HepG2 (cell line): ENCODE results near the gene TAP1. TPM values are rescaled to one million over a fixed set of nuclear protein-coding genes. Genes with fewer than 3 reads are reported as not detected.

Source experiments
- ATAD3A ChIP-seq: sonication (generic); formaldehyde crosslinking; IDR thresholded peaks from 2 replicates; pipeline ENCODE4 v1.4.0; 2020; ENCODE audit warnings: missing genetic modification reagents
- CREBL2 ChIP-seq: sonication (generic); formaldehyde crosslinking; IDR thresholded peaks from 2 replicates; pipeline ENCODE4 v1.8.1; 2023; ENCODE audit warnings: missing genetic modification reagents, mild to moderate bottlenecking, borderline replicate concordance
- GABPB1 ChIP-seq: IDR thresholded peaks from 2 replicates; pipeline ENCODE4 v1.6.1; 2016; ENCODE audit warnings: mild to moderate bottlenecking, missing genetic modification reagents, moderate library complexity, missing compliant biosample characterization
- IKZF4 ChIP-seq: sonication (generic); formaldehyde crosslinking; IDR thresholded peaks from 2 replicates; pipeline ENCODE4 v1.5.1; 2020; ENCODE audit warnings: borderline replicate concordance, mild to moderate bottlenecking, low read depth, missing genetic modification reagents; ENCODE audit errors: not compliant biosample characterization
- IKZF5 ChIP-seq: IDR thresholded peaks from 2 replicates; pipeline ENCODE4 v1.6.1; 2018; ENCODE audit warnings: missing genetic modification reagents, mild to moderate bottlenecking, missing compliant biosample characterization
- IRX3 ChIP-seq: sonication (generic); formaldehyde crosslinking; IDR thresholded peaks from 2 replicates; pipeline ENCODE4 v1.8.1; 2023; ENCODE audit warnings: mild to moderate bottlenecking, low read depth, missing genetic modification reagents, borderline replicate concordance
- MIER2 ChIP-seq: IDR thresholded peaks from 2 replicates; pipeline ENCODE4 v1.6.1; 2016; ENCODE audit warnings: missing biosample characterization, missing genetic modification reagents
- MXI1 ChIP-seq: IDR thresholded peaks from 3 replicates; pipeline ENCODE4 v1.6.1; 2012; ENCODE audit warnings: low read depth, low read length, inconsistent platforms, borderline replicate concordance
- SMAD3 ChIP-seq: sonication (generic); formaldehyde crosslinking; IDR thresholded peaks from 2 replicates; pipeline ENCODE4 v1.4.0; 2020; ENCODE audit warnings: missing genetic modification reagents
- TAF1 ChIP-seq: sonication (generic); formaldehyde crosslinking; IDR thresholded peaks from 2 replicates; pipeline ENCODE4 v1.4.0; 2020; ENCODE audit warnings: missing genetic modification reagents
- UBTF ChIP-seq: sonication (generic); formaldehyde crosslinking; IDR thresholded peaks from 2 replicates; pipeline ENCODE4 v1.4.0; 2020; ENCODE audit warnings: mild to moderate bottlenecking, missing genetic modification reagents
- ZBTB38 ChIP-seq: sonication (generic); formaldehyde crosslinking; IDR thresholded peaks from 2 replicates; pipeline ENCODE4 v1.5.1; 2020; ENCODE audit warnings: mild to moderate bottlenecking, missing genetic modification reagents
- ZNF282 ChIP-seq: fragments of 450-650 bp; IDR thresholded peaks from 2 replicates; pipeline ENCODE4 v1.6.1; 2018; ENCODE audit not compliant: partially characterized antibody
- polyA plus RNA-seq, 8 experiments: library from polyadenylated mRNA; depleted of rRNA in 3 of 8; stranded (reverse) in 7 of 8; unstranded in 1 of 8; fragments of >200 nt; fragmentation: Illumina TruSeq in 4 of 8; extraction: Trizol in 4 of 8; gene quantifications; 2 replicates each; pipeline versions ENCODE4 v1.2.1 to v1.2.3, GENCODE V29; 2011 to 2016; ENCODE audit warnings: low read depth in 4 of 8, missing spikeins in 1 of 8, mixed read lengths in 1 of 8; ENCODE audit not compliant: insufficient read depth in 1 of 8
- total RNA-seq, 5 experiments: library from RNA; depleted of rRNA; stranded (reverse); fragments of >200 nt; fragmentation: Illumina TruSeq; extraction: Trizol; gene quantifications; 2 replicates each; pipeline ENCODE4 v1.2.3, GENCODE V29; 2016; ENCODE audit warnings: low read depth in 1 of 5
- TF ChIP-seq, protein P1 (sequence below): sonication (generic); formaldehyde crosslinking; IDR thresholded peaks from 2 replicates; pipeline ENCODE4 v1.4.0; 2020; ENCODE audit warnings: mild to moderate bottlenecking, missing genetic modification reagents, borderline replicate concordance
- TF ChIP-seq, protein P2 (sequence below): sonication (generic); formaldehyde crosslinking; IDR thresholded peaks from 2 replicates; pipeline ENCODE4 v1.4.0; 2020; ENCODE audit warnings: missing genetic modification reagents, mild to moderate bottlenecking, borderline replicate concordance

Gene TAP1
- total and polyA plus RNA-seq, 2 of the 13 experiments (the other 11 are each of a cell fraction or from before 2014, with no cell fraction given), result 31.2 to 52.2 TPM

- TF ChIP-seq, protein P1, sequence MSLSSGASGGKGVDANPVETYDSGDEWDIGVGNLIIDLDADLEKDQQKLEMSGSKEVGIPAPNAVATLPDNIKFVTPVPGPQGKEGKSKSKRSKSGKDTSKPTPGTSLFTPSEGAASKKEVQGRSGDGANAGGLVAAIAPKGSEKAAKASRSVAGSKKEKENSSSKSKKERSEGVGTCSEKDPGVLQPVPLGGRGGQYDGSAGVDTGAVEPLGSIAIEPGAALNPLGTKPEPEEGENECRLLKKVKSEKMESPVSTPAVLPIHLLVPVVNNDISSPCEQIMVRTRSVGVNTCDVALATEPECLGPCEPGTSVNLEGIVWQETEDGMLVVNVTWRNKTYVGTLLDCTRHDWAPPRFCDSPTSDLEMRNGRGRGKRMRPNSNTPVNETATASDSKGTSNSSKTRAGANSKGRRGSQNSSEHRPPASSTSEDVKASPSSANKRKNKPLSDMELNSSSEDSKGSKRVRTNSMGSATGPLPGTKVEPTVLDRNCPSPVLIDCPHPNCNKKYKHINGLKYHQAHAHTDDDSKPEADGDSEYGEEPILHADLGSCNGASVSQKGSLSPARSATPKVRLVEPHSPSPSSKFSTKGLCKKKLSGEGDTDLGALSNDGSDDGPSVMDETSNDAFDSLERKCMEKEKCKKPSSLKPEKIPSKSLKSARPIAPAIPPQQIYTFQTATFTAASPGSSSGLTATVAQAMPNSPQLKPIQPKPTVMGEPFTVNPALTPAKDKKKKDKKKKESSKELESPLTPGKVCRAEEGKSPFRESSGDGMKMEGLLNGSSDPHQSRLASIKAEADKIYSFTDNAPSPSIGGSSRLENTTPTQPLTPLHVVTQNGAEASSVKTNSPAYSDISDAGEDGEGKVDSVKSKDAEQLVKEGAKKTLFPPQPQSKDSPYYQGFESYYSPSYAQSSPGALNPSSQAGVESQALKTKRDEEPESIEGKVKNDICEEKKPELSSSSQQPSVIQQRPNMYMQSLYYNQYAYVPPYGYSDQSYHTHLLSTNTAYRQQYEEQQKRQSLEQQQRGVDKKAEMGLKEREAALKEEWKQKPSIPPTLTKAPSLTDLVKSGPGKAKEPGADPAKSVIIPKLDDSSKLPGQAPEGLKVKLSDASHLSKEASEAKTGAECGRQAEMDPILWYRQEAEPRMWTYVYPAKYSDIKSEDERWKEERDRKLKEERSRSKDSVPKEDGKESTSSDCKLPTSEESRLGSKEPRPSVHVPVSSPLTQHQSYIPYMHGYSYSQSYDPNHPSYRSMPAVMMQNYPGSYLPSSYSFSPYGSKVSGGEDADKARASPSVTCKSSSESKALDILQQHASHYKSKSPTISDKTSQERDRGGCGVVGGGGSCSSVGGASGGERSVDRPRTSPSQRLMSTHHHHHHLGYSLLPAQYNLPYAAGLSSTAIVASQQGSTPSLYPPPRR, result no peak
- TF ChIP-seq GABPB1 (CRISPR knock-in tag), result peak; percentile 92
- TF ChIP-seq IKZF4 (CRISPR knock-in tag), result peak; percentile 40
- TF ChIP-seq MXI1, result peak; percentile 60; the same call in 1 of the 3 replicates
- TF ChIP-seq, protein P2, sequence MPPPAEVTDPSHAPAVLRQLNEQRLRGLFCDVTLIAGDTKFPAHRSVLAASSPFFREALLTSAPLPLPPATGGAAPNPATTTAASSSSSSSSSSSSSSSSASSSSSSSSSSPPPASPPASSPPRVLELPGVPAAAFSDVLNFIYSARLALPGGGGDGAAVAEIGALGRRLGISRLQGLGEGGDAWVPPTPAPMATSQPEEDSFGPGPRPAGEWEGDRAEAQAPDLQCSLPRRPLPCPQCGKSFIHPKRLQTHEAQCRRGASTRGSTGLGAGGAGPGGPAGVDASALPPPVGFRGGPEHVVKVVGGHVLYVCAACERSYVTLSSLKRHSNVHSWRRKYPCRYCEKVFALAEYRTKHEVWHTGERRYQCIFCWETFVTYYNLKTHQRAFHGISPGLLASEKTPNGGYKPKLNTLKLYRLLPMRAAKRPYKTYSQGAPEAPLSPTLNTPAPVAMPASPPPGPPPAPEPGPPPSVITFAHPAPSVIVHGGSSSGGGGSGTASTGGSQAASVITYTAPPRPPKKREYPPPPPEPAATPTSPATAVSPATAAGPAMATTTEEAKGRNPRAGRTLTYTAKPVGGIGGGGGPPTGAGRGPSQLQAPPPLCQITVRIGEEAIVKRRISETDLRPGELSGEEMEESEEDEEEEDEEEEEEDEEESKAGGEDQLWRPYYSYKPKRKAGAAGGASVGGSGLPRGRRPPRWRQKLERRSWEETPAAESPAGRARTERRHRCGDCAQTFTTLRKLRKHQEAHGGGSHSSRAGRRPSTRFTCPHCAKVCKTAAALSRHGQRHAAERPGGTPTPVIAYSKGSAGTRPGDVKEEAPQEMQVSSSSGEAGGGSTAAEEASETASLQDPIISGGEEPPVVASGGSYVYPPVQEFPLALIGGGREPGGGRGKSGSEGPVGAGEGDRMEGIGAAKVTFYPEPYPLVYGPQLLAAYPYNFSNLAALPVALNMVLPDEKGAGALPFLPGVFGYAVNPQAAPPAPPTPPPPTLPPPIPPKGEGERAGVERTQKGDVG, result peak; percentile 70; the same call in 1 of the 2 replicates
- peak; percentile 90 for TF ChIP-seq UBTF (CRISPR knock-in tag)
- TF ChIP-seq TAF1, result peak; percentile 94
- TF ChIP-seq SMAD3 (CRISPR knock-in tag), result peak; percentile 77; the same call in 1 of the 2 replicates
- TF ChIP-seq ZNF282, result no peak
- peak; percentile 71; the same call in 1 of the 2 replicates for TF ChIP-seq ZBTB38
- TF ChIP-seq CREBL2 (CRISPR knock-in tag), result peak; percentile 80; the same call in 1 of the 2 replicates
- peak; percentile 81 for TF ChIP-seq IKZF5 (CRISPR knock-in tag)
- TF ChIP-seq MIER2 (CRISPR knock-in tag), result 0 out of 2 replicates have a peak, but pooled peaks have one; percentile 8
- TF ChIP-seq IRX3, result 0 out of 2 replicates have a peak, but pooled peaks have one; percentile 62
- TF ChIP-seq ATAD3A (CRISPR knock-in tag), result no peak
Observed at GRCh38 chr6:32894085-32895005, 40.8 kb upstream of the TAP1 start (continued).
